MCF 10A (cell line): ENCODE measurements around the gene EDN1. TPM values are rescaled to one million over a fixed set of nuclear protein-coding genes. Genes with fewer than 3 reads are reported as not detected.

ENCODE experiments used
- BruUV-seq: library from RNA; stranded (reverse); fragments of 400-500 nt; replicated peaks from 2 replicates; lab custom pipeline; 2021; lab: Mats Ljungman, UMichigan
- CTCF ChIA-PET: fragments of 300-600 bp; sonication (Branson Sonifier 250); formaldehyde crosslinking; extraction: SDS; loops from one replicate; lab custom pipeline; 2021; ENCODE audit warnings: antibody characterized with exemption, inconsistent platforms; lab: Yijun Ruan, JAX
- POLR2A ChIA-PET: fragments of 300-600, 350-650 bp; sonication (Branson Sonifier 250); formaldehyde crosslinking; extraction: SDS; loops from one replicate; lab custom pipeline; 2020; ENCODE audit warnings: antibody characterized with exemption, inconsistent platforms; lab: Yijun Ruan, JAX
- DNase-seq: peaks from one replicate; pipeline ENCODE4 v3.0.0-alpha.2; 2018; ENCODE audit not compliant: unreplicated experiment
- H3K27ac Mint-ChIP-seq: one replicate; pipeline ENCODE4 v1.8.0; 2022; ENCODE audit warnings: mild to moderate bottlenecking, low read depth, mixed read lengths; ENCODE audit not compliant: unreplicated experiment
- H3K27me3 Mint-ChIP-seq: one replicate; pipeline ENCODE4 v1.8.0; 2022; ENCODE audit warnings: mixed read lengths; ENCODE audit not compliant: insufficient read depth, unreplicated experiment
- H3K36me3 Mint-ChIP-seq: one replicate; pipeline ENCODE4 v1.8.0; 2022; ENCODE audit warnings: mild to moderate bottlenecking, moderate library complexity, mixed read lengths; ENCODE audit not compliant: insufficient read depth, unreplicated experiment
- H3K4me1 Mint-ChIP-seq: one replicate; pipeline ENCODE4 v1.8.0; 2022; ENCODE audit warnings: mixed read lengths; ENCODE audit not compliant: insufficient read depth, unreplicated experiment
- H3K4me3 Mint-ChIP-seq: one replicate; pipeline ENCODE4 v1.8.0; 2022; ENCODE audit warnings: mild to moderate bottlenecking, moderate library complexity, mixed read lengths; ENCODE audit not compliant: unreplicated experiment
- H3K9me3 Mint-ChIP-seq: one replicate; pipeline ENCODE4 v1.8.0; 2022; ENCODE audit warnings: mixed read lengths; ENCODE audit not compliant: unreplicated experiment
- intact Hi-C: fragments of 100-400 bp; cut with micrococcal nuclease; formaldehyde crosslinking; loops from 2 replicates; pipeline ENCODE4 v1.14.1; 2022
- total RNA-seq: library from RNA; stranded (reverse); gene quantifications from 2 replicates; pipeline ENCODE4 v1.2.3, GENCODE V29; 2022
- TF ChIP-seq, protein P1 (sequence below): fragments of 200-600 bp; IDR thresholded peaks from one replicate; pipeline ENCODE4 v1.8.0; 2022; ENCODE audit warnings: antibody characterized with exemption, mild to moderate bottlenecking; ENCODE audit not compliant: unreplicated experiment

EDN1 gene
- total RNA-seq, 1 experiment from 2014 or later = 2.7 TPM

DNA sequence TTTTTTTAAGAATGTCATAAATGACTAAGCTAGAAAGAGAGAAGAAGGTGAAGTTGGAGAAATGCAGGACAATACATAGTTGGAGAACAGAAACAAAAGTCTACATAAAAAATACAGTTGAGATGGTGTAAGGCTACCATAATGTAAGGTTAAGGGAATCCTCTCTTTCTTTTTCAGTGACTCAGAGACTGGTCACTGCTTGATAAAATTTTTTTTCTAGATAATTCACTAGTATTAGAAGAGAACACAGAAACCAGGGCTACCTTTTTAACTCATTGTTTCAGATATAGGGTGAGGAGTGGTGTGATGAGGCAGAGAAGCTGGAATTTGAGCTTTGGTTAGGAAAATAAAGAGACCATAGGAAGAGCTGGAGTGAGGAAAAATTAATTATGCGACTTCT lies 18.2 kb upstream of the EDN1 start:
- peaks cover 13% of the 10 kb centered on the region for H3K4me1 Mint-ChIP-seq
- peaks cover 7% of the 10 kb centered on the region for H3K9me3 Mint-ChIP-seq
- CTCF ChIA-PET = interaction anchor here (0.7 kb wide), 1 partner anchor 17 kb away, joined by 4 read pairs; no protein-coding TSS in a partner anchor
- intact Hi-C loops = no loop called here
- BruUV-seq = no TSS peak
- POLR2A ChIA-PET = no interaction called here
- no peaks in the 10 kb centered on the region for H3K27me3 Mint-ChIP-seq
- no peaks in the 10 kb centered on the region for H3K36me3 Mint-ChIP-seq
- TF ChIP-seq, protein P1, sequence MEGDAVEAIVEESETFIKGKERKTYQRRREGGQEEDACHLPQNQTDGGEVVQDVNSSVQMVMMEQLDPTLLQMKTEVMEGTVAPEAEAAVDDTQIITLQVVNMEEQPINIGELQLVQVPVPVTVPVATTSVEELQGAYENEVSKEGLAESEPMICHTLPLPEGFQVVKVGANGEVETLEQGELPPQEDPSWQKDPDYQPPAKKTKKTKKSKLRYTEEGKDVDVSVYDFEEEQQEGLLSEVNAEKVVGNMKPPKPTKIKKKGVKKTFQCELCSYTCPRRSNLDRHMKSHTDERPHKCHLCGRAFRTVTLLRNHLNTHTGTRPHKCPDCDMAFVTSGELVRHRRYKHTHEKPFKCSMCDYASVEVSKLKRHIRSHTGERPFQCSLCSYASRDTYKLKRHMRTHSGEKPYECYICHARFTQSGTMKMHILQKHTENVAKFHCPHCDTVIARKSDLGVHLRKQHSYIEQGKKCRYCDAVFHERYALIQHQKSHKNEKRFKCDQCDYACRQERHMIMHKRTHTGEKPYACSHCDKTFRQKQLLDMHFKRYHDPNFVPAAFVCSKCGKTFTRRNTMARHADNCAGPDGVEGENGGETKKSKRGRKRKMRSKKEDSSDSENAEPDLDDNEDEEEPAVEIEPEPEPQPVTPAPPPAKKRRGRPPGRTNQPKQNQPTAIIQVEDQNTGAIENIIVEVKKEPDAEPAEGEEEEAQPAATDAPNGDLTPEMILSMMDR = no peak
- H3K4me3 Mint-ChIP-seq = no peak overlapping the region
- DNase-seq = no peak
- no peak overlapping the region for H3K27ac Mint-ChIP-seq

DNA sequence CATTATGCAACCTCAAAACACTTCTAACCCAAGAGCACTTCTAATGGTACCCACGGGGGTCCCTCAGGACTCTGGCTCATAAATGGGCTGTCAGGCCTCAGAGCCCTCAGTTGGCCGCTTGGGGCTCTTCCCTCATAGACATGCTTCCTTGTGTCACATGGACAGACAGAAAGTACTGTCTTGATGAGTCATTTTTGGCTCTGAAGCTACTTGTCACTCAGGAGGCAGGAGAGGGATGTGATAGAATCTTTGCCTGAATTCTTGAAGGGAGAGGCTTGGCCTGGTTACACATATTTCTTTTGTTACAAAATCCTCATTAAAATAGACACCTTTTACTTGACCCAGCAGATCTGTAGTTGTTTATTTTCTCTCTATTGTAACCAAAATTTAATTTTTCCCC lies 15.1 kb upstream of the EDN1 start:
- intact Hi-C loops = no loop called here
- Mint-ChIP-seq H3K9me3 (peaks cover 7% of the 10 kb centered on the region), H3K27ac (peak overlapping the region; percentile 8), H3K4me3 (no peak overlapping the region), H3K4me1 (peaks cover 29% of the 10 kb centered on the region), H3K36me3 (no peaks in the 10 kb centered on the region), H3K27me3 (no peaks in the 10 kb centered on the region)
- BruUV-seq = no TSS peak
- TF ChIP-seq, protein P1 = no peak
- peak; percentile 55 for DNase-seq
- CTCF ChIA-PET = interaction anchor here (1.0 to 1.8 kb wide), 2 partner anchors 13 to 15 kb away, joined by 5 to 10 read pairs; partner anchors contain the start of gene EDN1
- POLR2A ChIA-PET = interaction anchor here (0.6 to 1.8 kb wide), 5 partner anchors 12 to 1264 kb away, joined by 3 to 12 read pairs (median 4); partner anchors contain the start of gene EDN1

DNA sequence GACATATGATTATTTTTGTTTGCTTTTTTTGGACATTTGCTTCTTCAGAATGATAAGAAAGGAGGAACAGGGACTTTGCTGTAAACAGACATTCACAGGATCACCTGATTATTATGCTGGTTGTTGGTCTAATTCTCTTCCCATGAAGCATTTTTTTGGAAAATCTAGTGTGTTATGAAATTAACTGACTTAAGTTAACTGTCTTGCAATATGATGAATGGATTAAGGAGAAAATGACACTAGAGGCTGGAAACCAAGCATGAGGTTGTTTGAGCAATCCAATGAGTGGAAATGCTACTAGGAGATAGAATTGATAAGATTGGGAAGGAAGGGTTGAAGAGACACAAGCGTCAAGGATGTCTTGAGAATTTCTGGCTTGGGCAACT lies 13.2 kb upstream of the EDN1 start:
- peaks cover 42% of the 10 kb centered on the region for H3K4me1 Mint-ChIP-seq
- peaks cover 13% of the 10 kb centered on the region for H3K9me3 Mint-ChIP-seq
- intact Hi-C loops = no loop called here
- POLR2A ChIA-PET = interaction anchor here (1.0 to 1.1 kb wide), 2 partner anchors 10 to 13 kb away, joined by 3 read pairs; partner anchors contain the start of gene EDN1
- CTCF ChIA-PET = interaction anchor here (1.2 to 2.3 kb wide), 3 partner anchors 10 to 693 kb away, joined by 3 to 8 read pairs (median 6); partner anchors contain the start of gene EDN1
- no peak for DNase-seq
- no TSS peak for BruUV-seq
- no peaks in the 10 kb centered on the region for H3K27me3 Mint-ChIP-seq
- H3K27ac Mint-ChIP-seq = no peak overlapping the region
- TF ChIP-seq, protein P1 = no peak
- H3K4me3 Mint-ChIP-seq = no peak overlapping the region
- no peaks in the 10 kb centered on the region for H3K36me3 Mint-ChIP-seq

DNA sequence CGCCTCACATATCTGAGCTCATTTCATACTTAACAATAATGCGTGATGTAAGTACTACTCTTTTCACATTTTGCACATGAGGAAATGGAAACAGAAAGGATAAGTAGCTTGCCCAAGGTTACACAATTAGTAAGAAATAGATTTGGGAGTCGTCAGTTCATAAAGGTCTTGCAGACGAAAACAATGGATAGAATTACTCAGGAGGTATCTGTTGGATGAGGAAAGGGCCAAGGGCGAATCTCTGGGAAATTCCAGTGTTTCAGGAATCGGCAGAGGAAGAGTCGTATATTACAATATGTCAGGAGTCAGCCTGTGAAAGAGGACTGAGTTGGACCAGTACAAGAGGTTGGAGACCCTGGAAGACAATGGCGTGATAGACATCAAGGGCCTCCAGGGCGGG lies 12.8 kb upstream of the EDN1 start:
- POLR2A ChIA-PET = interaction anchor here (1.1 kb wide), 1 partner anchor 12 kb away, joined by 3 read pairs; the partner anchor contains the start of gene EDN1
- H3K4me1 Mint-ChIP-seq = peaks cover 42% of the 10 kb centered on the region
- no TSS peak for BruUV-seq

More for the DNA sequence above, 12.8 kb upstream of the EDN1 start:
- TF ChIP-seq, protein P1 = no peak
- Mint-ChIP-seq H3K27me3 (no peaks in the 10 kb centered on the region), H3K9me3 (peaks cover 8% of the 10 kb centered on the region), H3K4me3 (no peak overlapping the region), H3K36me3 (no peaks in the 10 kb centered on the region), H3K27ac (no peak overlapping the region)
- intact Hi-C loops = no loop called here
- CTCF ChIA-PET = interaction anchor here (0.6 to 2.3 kb wide), 5 partner anchors 10 to 771 kb away, joined by 3 to 8 read pairs (median 3); partner anchors contain the start of gene EDN1
- DNase-seq = no peak
